Smooth muscle cell (in vitro differentiated cells): Measurements from ENCODE around the gene HS3ST3A1. TPM values are rescaled to one million over a fixed set of nuclear protein-coding genes. Genes with fewer than 3 reads are reported as not detected.

ENCODE experiments used
- DNase-seq: peaks from one replicate; lab custom pipeline; 2025; ENCODE audit not compliant: unreplicated experiment; lab: John Stamatoyannopoulos, UW
- H2AFZ ChIP-seq: fragments of 200-600 bp; sonication (generic); 2 replicates; pipeline ENCODE4 v1.6.0; 2016; ENCODE audit warnings: antibody characterized with exemption, low read depth, mild to moderate bottlenecking
- H3F3A ChIP-seq: fragments of 200-600 bp; sonication (generic); 2 replicates; pipeline ENCODE4 v1.6.0; 2017; ENCODE audit warnings: antibody characterized with exemption, low read depth
- H3K27ac ChIP-seq: fragments of 200-600 bp; sonication (generic); 2 replicates; pipeline ENCODE4 v1.5.1; 2016; ENCODE audit warnings: low read depth, mild to moderate bottlenecking
- H3K27me3 ChIP-seq: fragments of 200-600 bp; sonication (generic); 2 replicates; pipeline ENCODE4 v1.6.1; 2016; ENCODE audit warnings: low read depth, mild to moderate bottlenecking
- H3K36me3 ChIP-seq: fragments of 200-600 bp; sonication (generic); 2 replicates; pipeline ENCODE4 v1.5.1; 2016; ENCODE audit warnings: low read depth
- H3K4me1 ChIP-seq: fragments of 200-600 bp; sonication (generic); 2 replicates; pipeline ENCODE4 v1.5.1; 2016; ENCODE audit warnings: low read depth
- H3K4me2 ChIP-seq: fragments of 200-600 bp; sonication (generic); 2 replicates; pipeline ENCODE4 v1.6.0; 2016; ENCODE audit warnings: mild to moderate bottlenecking
- H3K4me3 ChIP-seq: fragments of 200-600 bp; sonication (generic); 2 replicates; pipeline ENCODE4 v1.5.1; 2016; ENCODE audit warnings: mild to moderate bottlenecking
- H3K79me2 ChIP-seq: fragments of 200-600 bp; sonication (generic); 2 replicates; pipeline ENCODE4 v1.6.0; 2016; ENCODE audit warnings: low read depth, mild to moderate bottlenecking
- H3K9ac ChIP-seq: fragments of 200-600 bp; sonication (generic); 2 replicates; pipeline ENCODE4 v1.6.0; 2016; ENCODE audit warnings: low read depth
- H3K9me3 ChIP-seq: fragments of 200-600 bp; sonication (generic); replicated peaks from 2 replicates; pipeline ENCODE4 v1.5.1; 2016; ENCODE audit warnings: low read depth
- H4K20me1 ChIP-seq: fragments of 200-600 bp; sonication (generic); 2 replicates; pipeline ENCODE4 v1.6.0; 2016; ENCODE audit warnings: low read depth
- CTCF ChIP-seq: fragments of 200-600 bp; sonication (generic); IDR thresholded peaks from 2 replicates; pipeline ENCODE4 v1.5.1; 2017; ENCODE audit warnings: borderline replicate concordance, mild to moderate bottlenecking, antibody characterized with exemption; ENCODE audit not compliant: insufficient read depth, poor library complexity, severe bottlenecking
- WGBS: methylation state at CpG from one replicate; pipeline ENCODE4 v1.1.7; 2016; ENCODE audit warnings: low lambda C conversion rate; 5-methylcytosine and 5-hydroxymethylcytosine counted together
- polyA plus RNA-seq: library from polyadenylated mRNA; unstranded; fragments of >200 nt; fragmentation: Nextera tagmentation; extraction: Ambion mirVana; gene quantifications from 2 replicates; pipeline ENCODE4 v1.2.1, GENCODE V29; 2016
- total RNA-seq: library from RNA; depleted of rRNA; stranded (reverse); fragments of >200 nt; gene quantifications from 2 replicates; pipeline ENCODE4 v1.2.3, GENCODE V29; 2014

The HS3ST3A1 gene
- total and polyA plus RNA-seq, 2 experiments from 2014 or later: 19.5 to 25.1 TPM

GRCh38 chr17:13544765-13545164, 57.0 kb downstream of the HS3ST3A1 start:
- WGBS: 66% methylated on average over 9 of the region's 9 CpGs
- H3K4me1 ChIP-seq: peaks cover 20% of the 10 kb centered on the region
- no peaks in the 10 kb centered on the region for H3K9me3 ChIP-seq
- no peaks in the 10 kb centered on the region for H3K27me3 ChIP-seq
- TF ChIP-seq CTCF: no peak
- H3K36me3 ChIP-seq: no peaks in the 10 kb centered on the region
- H3K27ac ChIP-seq: peak overlapping the region; percentile 91
- H3K4me2 ChIP-seq: peak overlapping the region; percentile 79
- no peak for DNase-seq
- peaks cover 8% of the 10 kb centered on the region for H3K79me2 ChIP-seq
- no peak overlapping the region for H2AFZ ChIP-seq
- H3K4me3 ChIP-seq: no peak overlapping the region
- H4K20me1 ChIP-seq: no peaks in the 10 kb centered on the region
- peaks cover 9% of the 10 kb centered on the region for H3F3A ChIP-seq
- no peak overlapping the region for H3K9ac ChIP-seq

GRCh38 chr17:13544292-13544691, 57.4 kb downstream of the HS3ST3A1 start:
- H3K36me3 ChIP-seq: no peaks in the 10 kb centered on the region
- H3K27me3 ChIP-seq: no peaks in the 10 kb centered on the region
- H3K9me3 ChIP-seq: no peaks in the 10 kb centered on the region
- H2AFZ ChIP-seq: no peak overlapping the region
- peaks cover 20% of the 10 kb centered on the region for H3K4me1 ChIP-seq
- no peaks in the 10 kb centered on the region for H4K20me1 ChIP-seq
- TF ChIP-seq CTCF: no peak
- H3K79me2 ChIP-seq: peaks cover 8% of the 10 kb centered on the region
- H3K27ac ChIP-seq: peak overlapping the region; percentile 91
- DNase-seq: no peak
- H3K4me2 ChIP-seq: peak overlapping the region; percentile 79
- H3K9ac ChIP-seq: no peak overlapping the region
- 4% methylated on average over 7 of the region's 7 CpGs for WGBS
- peaks cover 9% of the 10 kb centered on the region for H3F3A ChIP-seq
- H3K4me3 ChIP-seq: peak overlapping the region; percentile 12

GRCh38 chr17:13542636-13543035, 59.1 kb downstream of the HS3ST3A1 start:
- Histone ChIP-seq H3K79me2 (peaks cover 7% of the 10 kb centered on the region), H3K27ac (peak overlapping the region; percentile 91)

More at GRCh38 chr17:13542636-13543035, 59.1 kb downstream of the HS3ST3A1 start:
- Histone ChIP-seq H3K4me3 (no peak overlapping the region), H3K9ac (no peak overlapping the region), H3K4me2 (peak overlapping the region; percentile 79), H3K4me1 (peaks cover 20% of the 10 kb centered on the region), H4K20me1 (no peaks in the 10 kb centered on the region), H3K27me3 (no peaks in the 10 kb centered on the region), H3K9me3 (no peaks in the 10 kb centered on the region), H3K36me3 (no peaks in the 10 kb centered on the region), H3F3A (peaks cover 9% of the 10 kb centered on the region), H2AFZ (no peak overlapping the region)
- no peak for DNase-seq
- TF ChIP-seq CTCF: no peak
